ENCODE measurements around the gene CLEC17A.

DNA sequence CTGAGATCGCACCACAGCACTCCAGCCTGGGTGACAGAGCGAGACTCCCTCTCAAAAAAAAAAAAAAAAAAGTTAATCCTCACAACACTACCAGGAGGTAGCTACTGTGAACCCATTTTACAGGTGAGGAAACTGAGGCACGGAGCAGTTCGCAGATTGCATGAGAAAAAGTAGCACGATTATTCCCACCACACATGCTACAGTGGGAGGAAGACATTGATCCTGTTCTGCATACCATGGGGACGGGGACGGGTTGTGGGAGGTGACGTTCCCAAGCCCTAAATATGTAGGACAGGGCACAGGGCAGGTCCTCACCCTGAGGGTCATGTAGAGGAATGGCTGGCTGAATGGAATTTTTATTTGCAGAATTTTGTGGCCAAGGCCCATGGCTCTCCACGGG, 23.7 kb downstream of the CLEC17A start:
- TF ChIP-seq, protein P1, sequence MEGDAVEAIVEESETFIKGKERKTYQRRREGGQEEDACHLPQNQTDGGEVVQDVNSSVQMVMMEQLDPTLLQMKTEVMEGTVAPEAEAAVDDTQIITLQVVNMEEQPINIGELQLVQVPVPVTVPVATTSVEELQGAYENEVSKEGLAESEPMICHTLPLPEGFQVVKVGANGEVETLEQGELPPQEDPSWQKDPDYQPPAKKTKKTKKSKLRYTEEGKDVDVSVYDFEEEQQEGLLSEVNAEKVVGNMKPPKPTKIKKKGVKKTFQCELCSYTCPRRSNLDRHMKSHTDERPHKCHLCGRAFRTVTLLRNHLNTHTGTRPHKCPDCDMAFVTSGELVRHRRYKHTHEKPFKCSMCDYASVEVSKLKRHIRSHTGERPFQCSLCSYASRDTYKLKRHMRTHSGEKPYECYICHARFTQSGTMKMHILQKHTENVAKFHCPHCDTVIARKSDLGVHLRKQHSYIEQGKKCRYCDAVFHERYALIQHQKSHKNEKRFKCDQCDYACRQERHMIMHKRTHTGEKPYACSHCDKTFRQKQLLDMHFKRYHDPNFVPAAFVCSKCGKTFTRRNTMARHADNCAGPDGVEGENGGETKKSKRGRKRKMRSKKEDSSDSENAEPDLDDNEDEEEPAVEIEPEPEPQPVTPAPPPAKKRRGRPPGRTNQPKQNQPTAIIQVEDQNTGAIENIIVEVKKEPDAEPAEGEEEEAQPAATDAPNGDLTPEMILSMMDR (IDR thresholded peaks at IDR 0.05), result no peak
- TF ChIP-seq POLR2A (IDR thresholded peaks at IDR 0.05), result no peak
